IMR-90 (cell line): ENCODE data around the gene EIF4E1B. TPM values are rescaled to one million over a fixed set of nuclear protein-coding genes. Genes with fewer than 3 reads are reported as not detected.

Experiments
- ATAC-seq: fragments of 200-7000 bp; cut with Tn5 transposase; 2 replicates; pipeline ENCODE4 v1.9.1; 2020; ENCODE audit warnings: low read depth, mild to moderate bottlenecking, moderate library complexity
- BruUV-seq: library from RNA; stranded (reverse); fragments of 400-500 nt; replicated peaks from 2 replicates; lab custom pipeline; 2021; lab: Mats Ljungman, UMichigan
- CTCF ChIA-PET: fragments of 300-600 bp; formaldehyde crosslinking; extraction: SDS; loops from one replicate; lab custom pipeline; 2021; ENCODE audit warnings: antibody characterized with exemption; lab: Yijun Ruan, JAX
- POLR2A ChIA-PET: fragments of 300-600 bp; sonication (Branson Sonifier 250); formaldehyde crosslinking; loops from one replicate; lab custom pipeline; 2022; ENCODE audit warnings: antibody characterized with exemption; ENCODE audit not compliant: unreplicated experiment; lab: Charles Lee
- DNase-seq: peaks from one replicate; pipeline ENCODE4 v3.0.0; 2013
- H2AFZ ChIP-seq: replicated peaks from 2 replicates; pipeline ENCODE3; 2013; ENCODE audit warnings: low read length, mild to moderate bottlenecking; ENCODE audit not compliant: poor library complexity
- H2AK5ac ChIP-seq: 2 replicates; pipeline ENCODE4 v1.6.1; 2013; ENCODE audit warnings: low read depth, low read length, inconsistent platforms
- H2AK9ac ChIP-seq: replicated peaks from 2 replicates; pipeline ENCODE3; 2013; ENCODE audit warnings: mild to moderate bottlenecking, low read depth, low read length, moderate library complexity; ENCODE audit not compliant: poor library complexity
- H2BK120ac ChIP-seq: 2 replicates; pipeline ENCODE4 v1.6.1; 2013; ENCODE audit warnings: low read depth, low read length, inconsistent platforms
- H2BK15ac ChIP-seq: 3 replicates; pipeline ENCODE4 v1.6.1; 2013; ENCODE audit warnings: low read depth, low read length, inconsistent platforms
- H2BK20ac ChIP-seq: 2 replicates; pipeline ENCODE4 v1.6.1; 2013; ENCODE audit warnings: low read depth, mild to moderate bottlenecking, inconsistent platforms, low read length, moderate library complexity
- H2BK5ac ChIP-seq: 2 replicates; pipeline ENCODE4 v1.6.1; 2013; ENCODE audit warnings: mild to moderate bottlenecking, low read depth, low read length, inconsistent platforms; ENCODE audit not compliant: poor library complexity, severe bottlenecking
- H3K14ac ChIP-seq: replicated peaks from 2 replicates; pipeline ENCODE4 v1.6.1; 2013; ENCODE audit warnings: low read depth, low read length, inconsistent platforms
- H3K18ac ChIP-seq: 2 replicates; pipeline ENCODE4 v1.6.1; 2013; ENCODE audit warnings: low read depth, low read length, control low read depth
- H3K23ac ChIP-seq: 2 replicates; pipeline ENCODE4 v1.6.1; 2013; ENCODE audit warnings: low read depth, low read length, inconsistent platforms
- H3K27ac ChIP-seq: 2 replicates; pipeline ENCODE4 v1.5.1; 2013; ENCODE audit warnings: mild to moderate bottlenecking, control low read depth, low read length; ENCODE audit not compliant: insufficient read depth
- H3K27me3 ChIP-seq: 2 replicates; pipeline ENCODE4 v1.6.1; 2013; ENCODE audit warnings: low read length; ENCODE audit not compliant: control insufficient read depth, insufficient read depth
- H3K36me3 ChIP-seq: 2 replicates; pipeline ENCODE4 v1.6.1; 2013; ENCODE audit warnings: low read length, mixed read lengths; ENCODE audit not compliant: control insufficient read depth, insufficient read depth
- H3K4ac ChIP-seq: 2 replicates; pipeline ENCODE4 v1.6.1; 2013; ENCODE audit warnings: low read depth, low read length, inconsistent platforms
- H3K4me1 ChIP-seq: 2 replicates; pipeline ENCODE4 v1.6.1; 2013; ENCODE audit warnings: low read length, mixed read lengths; ENCODE audit not compliant: control insufficient read depth, insufficient read depth
- H3K4me2 ChIP-seq: 2 replicates; pipeline ENCODE4 v1.6.1; 2013; ENCODE audit warnings: low read depth, mild to moderate bottlenecking, control low read depth, low read length, moderate library complexity
- H3K4me3 ChIP-seq: 2 replicates; pipeline ENCODE4 v1.5.1; 2013; ENCODE audit warnings: low read depth, mild to moderate bottlenecking, control low read depth, low read length, moderate library complexity; ENCODE audit not compliant: insufficient read depth
- H3K56ac ChIP-seq: 2 replicates; pipeline ENCODE4 v1.6.1; 2013; ENCODE audit warnings: low read length, inconsistent platforms; ENCODE audit not compliant: insufficient read depth; ENCODE audit errors: extremely low read depth
- H3K79me1 ChIP-seq, 2 experiments: 2 replicates each; pipeline ENCODE4 v1.6.1; 2013; ENCODE audit warnings: low read length in 2 of 2, inconsistent platforms in 1 of 2, low read depth in 1 of 2
- H3K9ac ChIP-seq: 2 replicates; pipeline ENCODE4 v1.6.1; 2013; ENCODE audit warnings: low read depth, low read length, control low read depth
- H3K9me1 ChIP-seq: 2 replicates; pipeline ENCODE4 v1.6.1; 2013; ENCODE audit warnings: low read length, inconsistent platforms; ENCODE audit not compliant: insufficient read depth
- H3K9me3 ChIP-seq: 2 replicates; pipeline ENCODE4 v1.6.1; 2013; ENCODE audit warnings: low read length; ENCODE audit not compliant: control insufficient read depth, insufficient read depth
- H4K20me1 ChIP-seq: 2 replicates; pipeline ENCODE4 v1.6.1; 2013; ENCODE audit warnings: low read length, inconsistent platforms; ENCODE audit not compliant: insufficient read depth
- H4K5ac ChIP-seq: 2 replicates; pipeline ENCODE4 v1.6.1; 2013; ENCODE audit warnings: mild to moderate bottlenecking, low read depth, low read length, control low read depth
- H4K8ac ChIP-seq, 2 experiments: 2 replicates each; pipeline ENCODE4 v1.6.1; 2013; ENCODE audit warnings: low read depth in 2 of 2, low read length in 2 of 2, control low read depth in 1 of 2, inconsistent platforms in 1 of 2
- H4K91ac ChIP-seq: 2 replicates; pipeline ENCODE4 v1.6.1; 2013; ENCODE audit warnings: low read depth, low read length, inconsistent platforms; ENCODE audit not compliant: insufficient read depth
- BHLHE40 ChIP-seq: fragments of 150-350 bp; IDR thresholded peaks from 2 replicates; pipeline ENCODE4 v1.6.1; 2016; ENCODE audit warnings: mild to moderate bottlenecking, low read depth, low read length
- CEBPB ChIP-seq: IDR thresholded peaks from 2 replicates; pipeline ENCODE4 v1.6.1; 2012; ENCODE audit warnings: low read depth, low read length, improper control_type of control experiment
- CHD1 ChIP-seq: IDR thresholded peaks from 2 replicates; pipeline ENCODE4 v1.6.1; 2012; ENCODE audit warnings: low read depth, low read length, improper control_type of control experiment
- CTCF ChIP-seq: conservative IDR thresholded peaks from 2 replicates; pipeline ENCODE4 v1.5.1; 2012; ENCODE audit warnings: mild to moderate bottlenecking, low read depth, low read length, improper control_type of control experiment
- FOS ChIP-seq: fragments of 150-350 bp; IDR thresholded peaks from 2 replicates; pipeline ENCODE4 v1.6.1; 2016; ENCODE audit warnings: low read depth, low read length
- MAFK ChIP-seq: IDR thresholded peaks from 2 replicates; pipeline ENCODE4 v1.6.1; 2012; ENCODE audit warnings: low read depth, low read length, improper control_type of control experiment
- MAZ ChIP-seq: IDR thresholded peaks from 2 replicates; pipeline ENCODE4 v1.6.1; 2012; ENCODE audit warnings: low read depth, mild to moderate bottlenecking, low read length, improper control_type of control experiment, moderate library complexity, borderline replicate concordance
- MXI1 ChIP-seq: IDR thresholded peaks from 2 replicates; pipeline ENCODE4 v1.6.1; 2012; ENCODE audit warnings: low read depth, mild to moderate bottlenecking, low read length, moderate library complexity, borderline replicate concordance
- POLR2A ChIP-seq: IDR thresholded peaks from 2 replicates; pipeline ENCODE4 v1.6.1; 2012; ENCODE audit warnings: mild to moderate bottlenecking, low read depth, low read length
- RAD21 ChIP-seq: IDR thresholded peaks from 2 replicates; pipeline ENCODE4 v1.6.1; 2012; ENCODE audit warnings: low read length, improper control_type of control experiment
- RCOR1 ChIP-seq: IDR thresholded peaks from 2 replicates; pipeline ENCODE4 v1.6.1; 2012; ENCODE audit warnings: mild to moderate bottlenecking, low read length, improper control_type of control experiment; ENCODE audit not compliant: insufficient replicate concordance
- RFX5 ChIP-seq: IDR thresholded peaks from 2 replicates; pipeline ENCODE4 v1.8.0; 2012; ENCODE audit warnings: low read depth, mild to moderate bottlenecking, low read length, moderate library complexity
- SMC3 ChIP-seq: fragments of 150-350 bp; IDR thresholded peaks from 2 replicates; pipeline ENCODE4 v1.6.1; 2016; ENCODE audit warnings: low read depth, mild to moderate bottlenecking, antibody characterized with exemption, low read length, moderate library complexity
- USF2 ChIP-seq: fragments of 150-350 bp; IDR thresholded peaks from 2 replicates; pipeline ENCODE4 v1.6.1; 2017; ENCODE audit warnings: mild to moderate bottlenecking, antibody characterized with exemption, low read length, low read depth
- WGBS, 2 experiments: methylation state at CpG; one replicate each; pipeline versions ENCODE4 v1.1.5 to v1.1.7; 2013; ENCODE audit warnings: missing lambda C conversion rate in 2 of 2; ENCODE audit not compliant: insufficient read length in 1 of 2; ENCODE audit errors: extremely low coverage in 2 of 2; 5-methylcytosine and 5-hydroxymethylcytosine counted together
- dilution Hi-C: fragments of 300-500 bp; cut with HindIII; formaldehyde crosslinking; loops from one replicate; pipeline ENCODE4 v1.14.3; 2018; ENCODE audit warnings: low sequenced_read_pairs; ENCODE audit not compliant: unreplicated experiment
- in situ Hi-C: fragments of 300-500 bp; cut with MboI; formaldehyde crosslinking; loops from 3 replicates; pipeline ENCODE4 v1.14.3; 2019; ENCODE audit warnings: low sequenced_read_pairs, inconsistent platforms, mixed read lengths
- intact Hi-C: fragments of 100-400 bp; cut with micrococcal nuclease; formaldehyde crosslinking; loops from 2 replicates; pipeline ENCODE4 v1.10.0; 2022
- polyA plus RNA-seq, 3 experiments: library from polyadenylated mRNA; depleted of rRNA; stranded (reverse); fragments of >200 nt; gene quantifications; 2 replicates each; pipeline ENCODE4 v1.2.3, GENCODE V29; 2012; ENCODE audit warnings: low replicate concordance in 1 of 3
- total RNA-seq: library from RNA; depleted of rRNA; stranded (reverse); fragments of >200 nt; gene quantifications from 2 replicates; pipeline ENCODE4 v1.2.3, GENCODE V29; 2012

The EIF4E1B gene
- total and polyA plus RNA-seq, 2 of the 4 experiments (the other 2 are of a cell fraction), result not detected

GRCh38 chr5:176614805-176615478, 15.5 kb upstream of the EIF4E1B start:
- H2BK20ac ChIP-seq, result peak overlapping the region; percentile 84
- peak overlapping the region; percentile 79 for H3K23ac ChIP-seq
- intact Hi-C loops (loop anchor here (1.0 to 5.0 kb wide), 3 partner anchors 41 to 198 kb away; partner anchors contain the start of genes CLTB and RNF44), in situ Hi-C loops (no loop called here), dilution Hi-C loops (no loop called here)
- no peak overlapping the region for H2AK9ac ChIP-seq
- H2BK120ac ChIP-seq, result peak overlapping the region; percentile 76
- H4K8ac ChIP-seq, result peak overlapping the region in 1 of 2 experiments; percentile 71; a peak in 3 of 4 replicates
- no TSS peak for BruUV-seq
- 0 out of 2 replicates have a peak overlapping the region, but pooled peaks have one; percentile 24 for H3K56ac ChIP-seq
- peak overlapping the region; percentile 60; the same call in 2 of the 3 replicates for H2BK15ac ChIP-seq
- peaks cover 0 to 4% of the 10 kb centered on the region in 2 experiments; a peak in 1 of 4 replicates for H3K79me1 ChIP-seq
- H3K27ac ChIP-seq, result peak overlapping the region; percentile 76; the same call in 1 of the 2 replicates
- peaks cover 31% of the 10 kb centered on the region for H3K4me1 ChIP-seq
- DNase-seq (peak; percentile 88), ATAC-seq (peak; percentile 45)
- no peaks in the 10 kb centered on the region for H3K36me3 ChIP-seq
- H3K9ac ChIP-seq, result no peak overlapping the region
- H3K18ac ChIP-seq, result peak overlapping the region; percentile 90
- H2BK5ac ChIP-seq, result peak overlapping the region; percentile 59
- H3K4me3 ChIP-seq, result no peak overlapping the region
- peak overlapping the region; percentile 38 for H4K5ac ChIP-seq
- peak overlapping the region; percentile 84 for H3K4me2 ChIP-seq
- peak overlapping the region; percentile 48; the same call in 1 of the 2 replicates for H3K14ac ChIP-seq
- peak overlapping the region; percentile 71; the same call in 1 of the 2 replicates for H2AK5ac ChIP-seq
- peak overlapping the region; percentile 74 for H3K4ac ChIP-seq
- peaks cover 24% of the 10 kb centered on the region for H3K9me1 ChIP-seq
- POLR2A ChIA-PET, result no interaction called here
- H4K91ac ChIP-seq, result peak overlapping the region; percentile 55
- no peaks in the 10 kb centered on the region; the same call in 1 of the 2 replicates for H4K20me1 ChIP-seq
- H3K27me3 ChIP-seq, result peaks cover 6% of the 10 kb centered on the region
- WGBS, 2 experiments, result 40% methylated on average over 2 of the region's 8 CpGs; no CpG with 5 or more reads in 1 of the 2 experiments
- CTCF ChIA-PET, result interaction anchor here (0.6 to 1.2 kb wide), 3 partner anchors 9 to 198 kb away, joined by 3 to 9 read pairs (median 4); partner anchors contain the start of gene CLTB
- H3K9me3 ChIP-seq, result no peaks in the 10 kb centered on the region
- peak overlapping the region; percentile 40 for H2AFZ ChIP-seq
- TF ChIP-seq CEBPB, result peak; percentile 37; the same call in 1 of the 2 replicates
- TF ChIP-seq RFX5, result no peak
- no peak for TF ChIP-seq MXI1
- TF ChIP-seq POLR2A, result no peak
- TF ChIP-seq CHD1, result no peak
- TF ChIP-seq CTCF, result no peak
- TF ChIP-seq RAD21, result no peak
- TF ChIP-seq RCOR1, result no peak
- TF ChIP-seq MAZ, result peak; percentile 87
- no peak for TF ChIP-seq BHLHE40
- TF ChIP-seq SMC3, result no peak
- peak; percentile 93 for TF ChIP-seq FOS
- no peak for TF ChIP-seq MAFK
- TF ChIP-seq USF2, result no peak
